ENCODE measurements around the gene MAPKAPK2.

Gene MAPKAPK2

DNA sequence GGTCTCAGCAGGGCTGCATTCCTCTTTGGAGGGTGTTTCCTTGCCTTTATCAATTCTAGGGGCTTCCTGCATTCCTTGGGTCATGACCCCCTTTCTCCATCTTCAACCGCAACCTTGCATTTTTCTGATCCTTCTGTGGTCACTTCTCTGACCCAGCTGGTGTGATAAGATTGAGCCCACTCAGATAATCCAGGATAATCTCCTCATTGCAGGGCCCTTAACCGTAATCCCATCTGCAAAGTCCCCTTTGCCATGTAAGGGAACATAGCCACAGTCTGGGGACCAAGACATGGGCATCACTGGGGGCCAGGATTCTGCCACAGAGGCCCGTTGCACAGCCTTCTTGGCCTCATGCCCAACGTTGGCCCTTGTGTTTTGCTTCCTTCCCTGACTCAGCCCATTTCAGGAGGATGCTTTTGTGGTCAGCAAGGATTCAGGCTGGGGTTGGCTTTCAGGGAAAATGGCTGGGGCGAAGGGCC lies 50.9 kb downstream of the MAPKAPK2 start:
- Mint-ChIP-seq H3K36me3 (ENCODE audit: low read depth) (peaks cover 44% of the 10 kb centered on the region), H3K27ac (peak overlapping the region; percentile 71), H3K27me3 (no peaks in the 10 kb centered on the region), H3K4me3 (no peak overlapping the region), H3K4me1 (ENCODE audit: low read depth) (peaks cover 77% of the 10 kb centered on the region), H3K9me3 (no peaks in the 10 kb centered on the region)
- intact Hi-C loops (cut with micrococcal nuclease), result loop anchor here (2.0 to 5.0 kb wide), 2 partner anchors 37 to 175 kb away; partner anchors contain the start of genes IL10 and IL19

DNA sequence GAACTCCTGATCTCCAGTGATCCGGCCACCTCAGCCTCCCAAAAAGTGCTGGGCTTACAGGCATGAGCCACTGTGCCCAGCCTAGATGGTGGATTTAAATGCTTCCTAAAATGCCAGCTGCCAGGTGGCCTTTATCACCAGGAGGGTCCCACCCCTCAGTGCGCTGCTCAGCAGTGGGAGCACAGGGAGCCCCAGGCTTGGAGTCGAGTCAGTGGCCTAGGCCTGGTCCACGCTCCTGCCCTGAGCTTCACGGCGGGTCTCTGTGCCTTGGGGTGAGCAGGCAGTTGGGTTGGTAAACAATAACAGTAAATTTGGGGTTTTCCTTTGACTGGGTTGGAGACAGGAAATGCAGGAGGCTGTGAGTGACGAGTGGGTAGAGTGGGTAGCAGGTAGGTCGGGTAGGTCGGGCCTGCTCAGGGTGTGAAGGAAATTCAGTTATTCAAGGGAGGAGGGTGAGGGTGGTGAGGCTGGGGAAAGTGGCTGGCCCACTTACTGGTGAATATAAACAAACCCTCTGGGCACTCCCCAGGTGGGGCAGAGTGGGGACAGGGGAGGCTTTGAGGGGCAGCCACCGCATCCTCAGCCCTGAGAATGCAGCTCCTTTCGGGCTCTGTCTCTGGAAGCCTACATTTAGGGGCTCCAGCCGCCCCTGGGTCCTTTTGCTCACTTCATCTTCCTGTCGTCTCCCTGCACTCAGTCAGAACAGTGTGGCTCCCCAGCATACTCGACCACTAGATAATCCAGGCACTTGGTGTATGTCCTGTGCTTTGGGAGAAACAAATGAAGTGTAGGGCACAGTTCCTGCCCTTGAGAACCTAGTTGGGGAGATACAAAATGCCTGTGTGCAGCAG lies 52.4 kb downstream of the MAPKAPK2 start:
- no peak overlapping the region for H3K4me3 Mint-ChIP-seq
- intact Hi-C loops (cut with micrococcal nuclease), result loop anchor here (5.0 kb wide), 1 partner anchor 35 kb away; the partner anchor contains the start of genes IL10 and IL19
- H3K27me3 Mint-ChIP-seq, result no peaks in the 10 kb centered on the region
- no peaks in the 10 kb centered on the region for H3K9me3 Mint-ChIP-seq
- H3K36me3 Mint-ChIP-seq (ENCODE audit: low read depth), result peaks cover 29% of the 10 kb centered on the region
- H3K4me1 Mint-ChIP-seq (ENCODE audit: low read depth), result peaks cover 77% of the 10 kb centered on the region
- peak overlapping the region; percentile 73 for H3K27ac Mint-ChIP-seq

DNA sequence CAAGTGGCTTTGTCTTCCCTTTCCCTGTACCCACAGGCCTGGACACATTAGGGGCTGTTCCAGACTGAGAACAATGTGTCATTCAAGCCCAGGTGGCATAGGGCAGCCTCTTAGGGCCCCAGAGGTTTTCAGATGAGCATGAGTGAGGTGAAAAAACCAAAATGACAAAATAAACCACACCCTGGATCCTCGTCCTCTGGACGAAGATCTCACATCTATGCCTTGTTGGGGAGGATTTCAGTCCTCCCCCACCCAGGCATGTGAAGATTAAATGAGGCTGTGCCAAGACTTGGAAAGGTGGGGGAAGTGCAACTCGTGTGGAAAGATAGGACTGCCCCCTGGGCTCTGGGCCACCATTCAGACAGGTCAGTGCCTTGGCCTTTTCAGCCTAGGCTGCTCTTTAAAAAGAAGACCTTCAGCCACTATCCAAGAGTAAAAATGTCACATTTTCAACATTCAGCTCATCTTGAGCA lies 53.1 kb downstream of the MAPKAPK2 start:
- Mint-ChIP-seq H3K4me3 (no peak overlapping the region), H3K27me3 (no peaks in the 10 kb centered on the region), H3K9me3 (no peaks in the 10 kb centered on the region), H3K36me3 (ENCODE audit: low read depth) (peaks cover 23% of the 10 kb centered on the region), H3K27ac (peak overlapping the region; percentile 73), H3K4me1 (ENCODE audit: low read depth) (peaks cover 77% of the 10 kb centered on the region)
- intact Hi-C loops (cut with micrococcal nuclease), result loop anchor here (5.0 kb wide), 1 partner anchor 35 kb away; the partner anchor contains the start of genes IL10 and IL19

DNA sequence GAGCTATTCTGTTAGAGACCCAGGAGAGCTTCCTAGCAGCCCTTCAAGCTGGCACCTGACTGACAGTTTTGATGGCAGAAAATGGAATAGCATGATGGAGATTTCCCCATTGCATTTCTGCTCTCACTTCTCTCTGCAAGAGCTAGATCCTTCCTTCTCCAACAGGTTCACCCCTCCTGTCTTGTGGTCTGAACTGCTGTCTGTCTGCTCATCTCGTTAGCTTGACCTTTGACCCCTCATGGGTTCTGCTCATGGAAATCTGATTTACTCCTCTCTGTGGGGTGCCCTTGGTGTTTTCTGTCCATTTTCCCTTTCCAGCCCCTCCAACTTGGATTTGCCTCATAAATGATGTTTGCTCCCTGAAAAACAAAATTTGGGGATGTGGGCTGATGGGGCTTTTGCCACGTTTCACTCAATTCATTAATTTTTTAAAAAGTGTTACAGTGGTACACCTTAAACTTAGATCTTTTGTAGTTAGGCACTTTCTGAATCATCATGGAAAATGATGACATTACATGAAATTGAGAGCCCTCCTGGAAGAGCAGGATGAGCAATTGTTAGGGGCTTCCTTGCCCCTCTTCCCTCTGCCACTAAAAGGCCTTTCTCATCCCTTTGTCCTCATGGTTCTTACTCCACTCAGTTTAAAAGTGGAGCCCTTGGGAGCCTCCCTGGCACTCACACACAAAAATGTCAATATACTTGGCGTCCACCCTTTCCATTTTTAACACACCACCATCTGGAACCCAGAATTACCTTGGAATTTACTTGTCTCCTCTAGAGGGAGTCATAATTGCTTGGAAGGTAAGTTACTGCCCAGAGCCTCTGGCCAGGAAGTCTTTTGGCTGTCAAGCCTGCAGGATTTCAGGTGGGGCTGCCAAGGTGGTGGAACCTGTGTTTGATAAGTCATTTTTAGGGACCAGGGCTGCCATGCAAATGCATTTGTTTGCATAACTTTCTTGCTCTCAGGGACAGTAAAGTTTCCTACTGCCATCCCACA lies 54.0 kb downstream of the MAPKAPK2 start:
- Mint-ChIP-seq H3K27me3 (no peaks in the 10 kb centered on the region), H3K4me1 (ENCODE audit: low read depth) (peaks cover 68% of the 10 kb centered on the region), H3K27ac (peak overlapping the region; percentile 73), H3K36me3 (ENCODE audit: low read depth) (peaks cover 14% of the 10 kb centered on the region), H3K4me3 (no peak overlapping the region), H3K9me3 (no peaks in the 10 kb centered on the region)
- intact Hi-C loops (cut with micrococcal nuclease), result loop anchor here (1.0 to 5.0 kb wide), 2 partner anchors 34 to 70 kb away; partner anchors contain the start of genes IL10 and IL19

DNA sequence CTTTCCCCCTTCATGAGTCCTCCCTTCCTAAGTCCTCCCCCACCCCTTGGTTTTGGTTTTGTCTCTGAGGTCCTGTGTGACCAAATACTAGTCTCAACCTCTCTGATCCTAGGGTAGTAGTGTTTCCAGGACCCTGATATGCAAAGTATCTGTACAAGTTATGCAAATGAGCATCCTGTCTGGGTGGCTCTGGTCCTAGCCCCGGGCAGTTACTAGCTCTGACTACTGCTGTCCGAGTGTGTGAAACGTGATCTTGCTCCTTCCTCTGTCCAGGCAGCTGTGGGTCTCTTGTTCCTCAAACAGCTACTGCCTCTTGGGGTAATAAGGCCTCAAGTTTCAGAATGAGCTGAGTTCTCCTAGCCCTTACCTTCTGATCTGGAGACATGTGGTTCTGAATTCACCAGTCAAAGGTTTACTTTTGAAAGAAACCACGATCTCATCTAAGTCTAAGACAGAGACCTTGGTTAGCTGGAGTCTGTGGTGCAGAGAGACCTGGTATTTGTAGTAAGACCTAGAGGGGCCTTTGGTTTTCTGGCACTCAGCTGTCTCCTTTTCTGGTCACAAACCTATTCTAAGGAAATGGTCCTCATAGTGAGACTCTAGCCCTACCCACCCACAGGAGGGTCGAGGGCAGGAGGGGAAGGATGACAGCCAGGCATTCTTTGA lies 54.8 kb downstream of the MAPKAPK2 start:
- intact Hi-C loops (cut with micrococcal nuclease), result loop anchor here (1.0 to 5.0 kb wide), 2 partner anchors 33 to 69 kb away; partner anchors contain the start of genes IL10 and IL19
- Mint-ChIP-seq H3K4me1 (ENCODE audit: low read depth) (peaks cover 67% of the 10 kb centered on the region), H3K4me3 (no peak overlapping the region)

DNA sequence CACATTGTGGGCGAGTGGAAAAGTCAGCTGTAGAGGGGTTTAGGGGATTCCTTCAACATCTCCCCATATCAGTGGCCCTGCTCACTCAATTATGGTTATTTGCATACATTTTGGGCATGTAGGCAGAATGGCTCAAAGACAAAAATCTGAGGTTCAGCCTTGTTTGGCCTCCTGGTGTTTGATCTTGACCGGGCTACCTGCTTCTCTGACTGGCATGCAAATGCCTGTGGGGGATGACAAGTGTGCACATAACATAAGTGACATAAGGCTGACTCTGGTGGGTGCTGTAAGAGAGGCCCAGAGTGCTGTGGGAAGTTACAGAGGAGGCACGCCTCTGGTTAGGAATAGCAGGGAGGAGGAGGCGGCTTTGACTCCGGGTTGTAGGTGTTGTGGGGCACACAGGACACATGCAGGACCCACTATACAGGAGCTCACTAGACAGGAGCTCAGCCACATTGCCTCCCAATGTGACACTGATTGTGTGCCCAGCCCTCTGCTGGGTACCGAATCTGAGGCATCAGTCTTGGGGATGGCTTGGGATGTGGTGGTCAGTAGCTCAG lies 56.5 kb downstream of the MAPKAPK2 start:
- Mint-ChIP-seq H3K9me3 (no peaks in the 10 kb centered on the region), H3K4me3 (no peak overlapping the region), H3K27me3 (no peaks in the 10 kb centered on the region), H3K36me3 (ENCODE audit: low read depth) (peaks cover 10% of the 10 kb centered on the region), H3K27ac (no peak overlapping the region), H3K4me1 (ENCODE audit: low read depth) (peaks cover 58% of the 10 kb centered on the region)
- intact Hi-C loops (cut with micrococcal nuclease), result no loop called here

More for the DNA sequence above, 54.8 kb downstream of the MAPKAPK2 start:
- Mint-ChIP-seq H3K27me3 (no peaks in the 10 kb centered on the region), H3K27ac (peak overlapping the region; percentile 73), H3K9me3 (no peaks in the 10 kb centered on the region), H3K36me3 (ENCODE audit: low read depth) (peaks cover 10% of the 10 kb centered on the region)

DNA sequence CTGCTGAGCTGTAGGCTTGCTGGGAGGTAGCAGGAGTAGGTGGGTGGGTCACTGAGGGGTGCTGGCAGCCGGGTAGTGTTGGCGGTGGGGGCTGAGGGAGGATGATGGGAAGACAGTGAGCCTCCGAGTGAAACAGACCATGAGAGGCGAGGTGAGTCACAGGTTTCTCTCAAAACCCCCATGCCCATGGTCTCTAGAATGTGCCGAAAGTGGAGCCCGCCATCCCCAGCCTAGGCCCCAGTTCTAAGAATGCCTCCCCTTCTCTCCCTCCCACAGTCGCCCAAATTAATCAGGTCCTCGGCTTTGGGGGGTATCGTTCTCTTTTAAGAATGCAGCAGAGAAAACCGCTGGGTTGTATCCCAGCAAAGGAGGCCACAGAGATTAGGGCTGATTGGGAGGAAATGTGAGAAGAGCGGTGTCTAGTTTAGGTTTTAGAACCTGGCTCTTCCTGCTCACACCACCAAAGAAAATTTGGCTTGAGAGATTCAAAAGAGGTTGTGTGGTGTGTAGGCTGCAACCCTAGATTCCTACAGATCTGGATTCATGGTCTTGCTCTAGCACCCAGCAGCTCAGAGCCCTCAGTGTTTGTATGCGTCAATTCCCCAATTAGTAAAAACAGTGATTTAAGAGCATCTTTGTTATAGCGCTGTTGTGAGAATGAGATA lies 58.1 kb downstream of the MAPKAPK2 start:
- no peak overlapping the region for H3K4me3 Mint-ChIP-seq
- H3K9me3 Mint-ChIP-seq, result no peaks in the 10 kb centered on the region
- peak overlapping the region; percentile 5 for H3K27ac Mint-ChIP-seq
- H3K27me3 Mint-ChIP-seq, result no peaks in the 10 kb centered on the region
- H3K36me3 Mint-ChIP-seq (ENCODE audit: low read depth), result no peaks in the 10 kb centered on the region
- peaks cover 44% of the 10 kb centered on the region for H3K4me1 Mint-ChIP-seq (ENCODE audit: low read depth)
- intact Hi-C loops (cut with micrococcal nuclease), result no loop called here

DNA sequence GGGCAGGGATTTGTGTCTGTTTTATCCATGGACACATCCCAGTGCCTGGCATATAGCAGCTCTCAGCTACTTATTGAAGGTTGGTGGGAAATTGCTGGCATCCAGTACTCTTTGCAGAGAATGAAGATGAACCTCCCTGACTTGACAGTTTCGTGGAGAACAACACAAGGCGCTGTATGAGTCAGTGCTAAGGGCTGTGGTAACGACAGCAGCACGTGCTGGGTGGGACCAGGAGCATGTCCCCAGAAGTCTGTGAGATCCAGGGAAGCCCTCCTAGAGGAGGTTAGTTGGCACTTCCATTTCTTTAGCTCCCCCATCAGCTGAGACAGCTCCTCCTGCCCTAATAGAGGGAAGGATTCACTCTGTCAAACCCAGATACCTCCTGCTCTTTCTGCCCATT lies 60.0 kb downstream of the MAPKAPK2 start:
- no peaks in the 10 kb centered on the region for H3K27me3 Mint-ChIP-seq

DNA sequence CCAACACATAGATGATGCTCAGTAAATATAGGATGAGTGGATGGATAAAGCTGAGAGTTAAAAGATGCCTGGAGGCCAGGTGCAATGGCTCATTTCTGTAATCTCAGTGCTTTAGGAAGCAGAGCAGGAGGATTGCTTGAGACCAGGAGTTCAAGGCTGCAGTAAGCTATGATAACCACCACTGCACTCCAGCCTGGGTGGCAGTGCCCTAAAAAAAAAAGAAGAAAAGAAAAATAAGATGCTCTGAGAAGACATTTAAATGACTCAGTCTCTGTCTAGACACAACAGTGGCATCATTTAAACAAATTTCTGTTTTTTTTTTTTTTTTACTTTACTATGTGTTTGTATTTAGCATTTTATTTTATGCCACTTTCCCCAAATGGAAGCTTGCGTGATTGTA lies 60.6 kb downstream of the MAPKAPK2 start:
- intact Hi-C loops (cut with micrococcal nuclease), result no loop called here
- H3K27ac Mint-ChIP-seq, result no peak overlapping the region
- H3K36me3 Mint-ChIP-seq (ENCODE audit: low read depth), result no peaks in the 10 kb centered on the region
- no peaks in the 10 kb centered on the region for H3K27me3 Mint-ChIP-seq
- H3K9me3 Mint-ChIP-seq, result no peaks in the 10 kb centered on the region
- peaks cover 38% of the 10 kb centered on the region for H3K4me1 Mint-ChIP-seq (ENCODE audit: low read depth)
- H3K4me3 Mint-ChIP-seq, result no peak overlapping the region

More for the DNA sequence above, 60.0 kb downstream of the MAPKAPK2 start:
- H3K4me1 Mint-ChIP-seq (ENCODE audit: low read depth), result peaks cover 40% of the 10 kb centered on the region
- no peaks in the 10 kb centered on the region for H3K36me3 Mint-ChIP-seq (ENCODE audit: low read depth)
- peak overlapping the region; percentile 18 for H3K27ac Mint-ChIP-seq
- no peak overlapping the region for H3K4me3 Mint-ChIP-seq
- no peaks in the 10 kb centered on the region for H3K9me3 Mint-ChIP-seq
- intact Hi-C loops (cut with micrococcal nuclease), result no loop called here

DNA sequence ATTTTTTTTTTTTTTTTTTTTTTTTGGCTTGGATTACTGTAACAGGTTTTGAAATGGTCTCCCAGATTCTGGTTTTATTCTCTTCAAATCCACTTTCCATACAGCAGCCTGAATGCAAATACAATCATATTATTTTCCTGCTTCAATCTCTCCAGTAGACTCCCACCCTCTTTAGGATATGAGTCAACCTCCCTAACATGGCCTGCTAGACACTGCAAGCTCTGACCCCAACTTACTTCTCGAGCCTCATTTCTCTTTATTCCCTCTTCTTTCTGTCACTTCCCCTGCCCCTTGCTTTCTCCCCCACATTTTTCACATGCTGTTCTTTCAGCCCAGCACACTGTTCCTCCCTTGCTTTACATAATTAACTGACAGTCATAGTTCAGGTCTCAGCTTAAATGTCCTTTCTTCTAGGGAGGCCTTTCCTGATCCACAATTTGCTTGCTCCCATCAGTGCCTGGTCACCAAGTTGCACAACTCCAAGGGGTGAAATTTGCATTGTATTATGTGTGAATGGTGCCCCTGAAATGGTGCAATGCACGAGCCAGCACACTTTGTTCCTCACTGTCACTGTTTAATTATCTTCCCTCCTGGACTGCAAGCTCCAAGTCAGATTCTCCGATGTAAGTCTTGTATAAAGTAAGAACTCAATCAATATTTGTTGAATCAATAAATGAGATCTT lies 63.8 kb downstream of the MAPKAPK2 start:
- intact Hi-C loops (cut with micrococcal nuclease), result no loop called here
- Mint-ChIP-seq H3K27me3 (no peaks in the 10 kb centered on the region), H3K27ac (peak overlapping the region; percentile 14), H3K36me3 (ENCODE audit: low read depth) (no peaks in the 10 kb centered on the region), H3K9me3 (no peaks in the 10 kb centered on the region), H3K4me1 (ENCODE audit: low read depth) (peaks cover 42% of the 10 kb centered on the region), H3K4me3 (no peak overlapping the region)

DNA sequence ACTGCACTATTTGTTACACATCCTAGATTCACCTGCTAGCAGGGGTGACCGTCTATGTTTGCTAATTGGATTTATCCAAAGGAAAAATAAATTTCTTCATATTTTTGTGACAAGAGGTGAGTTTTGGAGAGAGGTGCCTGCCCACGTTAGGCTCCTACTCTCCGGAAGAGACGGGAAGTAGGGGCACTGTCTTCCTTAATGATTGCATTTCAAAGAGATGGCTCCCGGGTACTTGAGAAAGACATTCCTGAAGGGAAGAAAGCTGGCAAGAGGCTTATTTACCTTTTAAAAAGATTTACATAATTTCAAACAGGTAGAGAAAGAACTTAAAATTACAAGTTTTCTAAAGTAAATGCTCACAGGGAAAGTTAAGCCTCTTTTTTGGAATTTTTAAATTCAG lies 67.2 kb downstream of the MAPKAPK2 start:
- Mint-ChIP-seq H3K9me3 (no peaks in the 10 kb centered on the region), H3K36me3 (ENCODE audit: low read depth) (no peaks in the 10 kb centered on the region), H3K4me1 (ENCODE audit: low read depth) (peaks cover 35% of the 10 kb centered on the region), H3K4me3 (no peak overlapping the region), H3K27me3 (peaks cover 2% of the 10 kb centered on the region), H3K27ac (no peak overlapping the region)
- intact Hi-C loops (cut with micrococcal nuclease), result no loop called here

DNA sequence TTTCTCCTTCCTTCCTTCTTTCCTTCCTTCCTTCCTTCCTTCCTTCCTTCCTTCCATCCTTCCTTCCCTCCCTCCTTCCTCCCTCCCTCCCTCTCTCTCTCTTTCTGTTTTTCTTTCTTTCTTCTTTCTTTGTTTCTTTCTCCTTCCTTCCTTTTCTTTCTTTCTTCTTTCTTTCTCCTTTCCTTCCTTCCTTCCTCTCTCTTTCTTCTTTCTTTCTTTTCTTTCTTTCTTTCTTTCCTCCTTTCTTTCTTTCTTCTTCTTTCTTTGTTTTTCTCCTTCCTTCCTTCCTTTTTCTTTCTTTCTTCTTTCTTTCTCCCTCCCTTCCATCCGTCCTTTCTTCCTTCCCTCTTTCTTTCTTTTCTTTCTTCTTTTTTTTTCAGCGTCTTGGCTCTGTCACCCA lies 67.8 kb downstream of the MAPKAPK2 start:
- peak overlapping the region; percentile 45 for H3K27ac Mint-ChIP-seq
- H3K4me3 Mint-ChIP-seq, result no peak overlapping the region
- H3K4me1 Mint-ChIP-seq (ENCODE audit: low read depth), result peaks cover 35% of the 10 kb centered on the region
- no peaks in the 10 kb centered on the region for H3K36me3 Mint-ChIP-seq (ENCODE audit: low read depth)
- intact Hi-C loops (cut with micrococcal nuclease), result no loop called here
- no peaks in the 10 kb centered on the region for H3K9me3 Mint-ChIP-seq
- H3K27me3 Mint-ChIP-seq, result peaks cover 2% of the 10 kb centered on the region
